Measurements from ENCODE around the gene NADSYN1.

DNA sequence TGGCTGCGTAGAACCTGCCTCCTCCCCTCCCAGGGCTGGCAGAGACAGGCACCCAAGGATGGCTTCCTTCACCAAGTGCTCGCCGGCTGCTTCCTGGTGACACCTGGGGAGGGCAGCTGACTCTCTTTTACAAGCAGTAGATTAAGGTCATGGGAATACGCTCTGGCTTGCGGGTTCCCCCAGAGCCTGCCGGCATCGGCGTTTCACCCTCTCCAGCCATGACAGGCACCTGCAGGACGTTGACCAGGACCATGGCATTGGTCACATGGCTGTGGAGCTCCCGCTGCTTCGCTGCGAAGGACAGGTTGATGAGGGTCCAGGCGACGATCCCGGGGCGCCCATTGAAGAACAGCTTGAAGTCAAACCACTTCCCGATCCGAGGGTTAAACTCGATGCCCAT is 14.4 kb upstream of the NADSYN1 start:
- TF ChIP-seq, protein P1, sequence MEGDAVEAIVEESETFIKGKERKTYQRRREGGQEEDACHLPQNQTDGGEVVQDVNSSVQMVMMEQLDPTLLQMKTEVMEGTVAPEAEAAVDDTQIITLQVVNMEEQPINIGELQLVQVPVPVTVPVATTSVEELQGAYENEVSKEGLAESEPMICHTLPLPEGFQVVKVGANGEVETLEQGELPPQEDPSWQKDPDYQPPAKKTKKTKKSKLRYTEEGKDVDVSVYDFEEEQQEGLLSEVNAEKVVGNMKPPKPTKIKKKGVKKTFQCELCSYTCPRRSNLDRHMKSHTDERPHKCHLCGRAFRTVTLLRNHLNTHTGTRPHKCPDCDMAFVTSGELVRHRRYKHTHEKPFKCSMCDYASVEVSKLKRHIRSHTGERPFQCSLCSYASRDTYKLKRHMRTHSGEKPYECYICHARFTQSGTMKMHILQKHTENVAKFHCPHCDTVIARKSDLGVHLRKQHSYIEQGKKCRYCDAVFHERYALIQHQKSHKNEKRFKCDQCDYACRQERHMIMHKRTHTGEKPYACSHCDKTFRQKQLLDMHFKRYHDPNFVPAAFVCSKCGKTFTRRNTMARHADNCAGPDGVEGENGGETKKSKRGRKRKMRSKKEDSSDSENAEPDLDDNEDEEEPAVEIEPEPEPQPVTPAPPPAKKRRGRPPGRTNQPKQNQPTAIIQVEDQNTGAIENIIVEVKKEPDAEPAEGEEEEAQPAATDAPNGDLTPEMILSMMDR (conservative IDR thresholded peaks at IDR 0.05; ENCODE audit: low read length) = no peak
- no peak for TF ChIP-seq EZH2phosphoT487 (IDR thresholded peaks at IDR 0.05; ENCODE audit: borderline replicate concordance, low read depth, low read length)
